WTC11 (cell line): ENCODE measurements around the gene MRE11. TPM values are rescaled to one million over a fixed set of nuclear protein-coding genes. Genes with fewer than 3 reads are reported as not detected.

Source experiments
- ATAC-seq: fragments of 200-7000 bp; cut with Tn5 transposase; 2 replicates; pipeline ENCODE4 v1.10.0; 2021; ENCODE audit warnings: mild to moderate bottlenecking, moderate library complexity
- Bru-seq: library from RNA; stranded (reverse); fragments of 400-500 nt; gene quantifications from one replicate; lab custom pipeline; 2021; lab: Mats Ljungman, UMichigan
- CTCF ChIA-PET: fragments of 300-600 bp; sonication (Branson Sonifier 250); formaldehyde crosslinking; loops from one replicate; lab custom pipeline; 2021; ENCODE audit warnings: antibody characterized with exemption; lab: Charles Lee
- POLR2A ChIA-PET: fragments of 350-600 bp; sonication (Branson Sonifier 250); formaldehyde crosslinking; loops from one replicate; lab custom pipeline; 2021; ENCODE audit warnings: antibody characterized with exemption; lab: Charles Lee
- DNase-seq: peaks from one replicate; pipeline ENCODE4 v3.0.0; 2021; ENCODE audit warnings: low spot score
- H3K27ac Mint-ChIP-seq: 2 replicates; pipeline ENCODE4 v1.8.0; 2021; ENCODE audit warnings: mixed read lengths
- H3K27me3 Mint-ChIP-seq: 2 replicates; pipeline ENCODE4 v1.8.0; 2021; ENCODE audit warnings: low read depth, mild to moderate bottlenecking, moderate library complexity, mixed read lengths
- H3K36me3 Mint-ChIP-seq: 2 replicates; pipeline ENCODE4 v1.8.0; 2021; ENCODE audit warnings: mixed read lengths
- H3K4me1 Mint-ChIP-seq: 2 replicates; pipeline ENCODE4 v1.8.0; 2022; ENCODE audit warnings: mixed read lengths
- H3K4me3 Mint-ChIP-seq: 2 replicates; pipeline ENCODE4 v1.8.0; 2021; ENCODE audit warnings: mild to moderate bottlenecking, moderate library complexity, mixed read lengths
- H3K9me3 Mint-ChIP-seq: 2 replicates; pipeline ENCODE4 v1.8.0; 2021; ENCODE audit warnings: mixed read lengths
- ATF1 ChIP-seq: sonication (generic); formaldehyde crosslinking; IDR thresholded peaks from 2 replicates; pipeline ENCODE4 v1.8.1; 2023; ENCODE audit warnings: mild to moderate bottlenecking, moderate library complexity, missing genetic modification reagents
- CREB1 ChIP-seq: sonication (generic); formaldehyde crosslinking; IDR thresholded peaks from 2 replicates; pipeline ENCODE4 v1.8.0; 2023; ENCODE audit warnings: mild to moderate bottlenecking, missing genetic modification reagents
- CREM ChIP-seq: sonication (generic); formaldehyde crosslinking; IDR thresholded peaks from 2 replicates; pipeline ENCODE4 v1.8.1; 2022; ENCODE audit warnings: mild to moderate bottlenecking, missing genetic modification reagents, moderate library complexity
- ELF4 ChIP-seq: sonication (generic); formaldehyde crosslinking; IDR thresholded peaks from 2 replicates; pipeline ENCODE4 v1.8.1; 2022; ENCODE audit warnings: low read depth, mild to moderate bottlenecking, moderate library complexity, missing genetic modification reagents
- EMX1 ChIP-seq: fragments of 250-450 bp; sonication (Bioruptor Pico); IDR thresholded peaks from 2 replicates; pipeline ENCODE4 v1.8.0; 2021; ENCODE audit warnings: mild to moderate bottlenecking
- FOXK1 ChIP-seq: sonication (generic); formaldehyde crosslinking; IDR thresholded peaks from 2 replicates; pipeline ENCODE4 v1.8.0; 2022; ENCODE audit warnings: mild to moderate bottlenecking, moderate library complexity, missing genetic modification reagents
- GABPB1 ChIP-seq: sonication (generic); formaldehyde crosslinking; IDR thresholded peaks from 2 replicates; pipeline ENCODE4 v1.8.1; 2023; ENCODE audit warnings: mild to moderate bottlenecking, missing genetic modification reagents
- HMGXB4 ChIP-seq: sonication (generic); formaldehyde crosslinking; IDR thresholded peaks from 2 replicates; pipeline ENCODE4 v1.8.1; 2023; ENCODE audit warnings: mild to moderate bottlenecking, moderate library complexity, missing genetic modification reagents
- IRF2 ChIP-seq: sonication (generic); formaldehyde crosslinking; IDR thresholded peaks from 2 replicates; pipeline ENCODE4 v1.8.0; 2022; ENCODE audit warnings: low read depth, missing genetic modification reagents, borderline replicate concordance
- NFATC4 ChIP-seq: fragments of 250-450 bp; sonication (Bioruptor Pico); IDR thresholded peaks from 2 replicates; pipeline ENCODE4 v1.9.0; 2021; ENCODE audit warnings: mild to moderate bottlenecking
- NFYB ChIP-seq: sonication (generic); formaldehyde crosslinking; conservative IDR thresholded peaks from 2 replicates; pipeline ENCODE4 v1.8.0; 2022; ENCODE audit warnings: low read depth, missing genetic modification reagents
- OVOL2 ChIP-seq: fragments of 250-450 bp; sonication (Bioruptor Pico); IDR thresholded peaks from 2 replicates; pipeline ENCODE4 v1.9.0; 2021; ENCODE audit warnings: mild to moderate bottlenecking, borderline replicate concordance
- SMAD3 ChIP-seq: sonication (generic); formaldehyde crosslinking; IDR thresholded peaks from 2 replicates; pipeline ENCODE4 v1.8.0; 2022; ENCODE audit warnings: missing genetic modification reagents, mild to moderate bottlenecking, borderline replicate concordance
- SP1 ChIP-seq: sonication (generic); formaldehyde crosslinking; conservative IDR thresholded peaks from 2 replicates; pipeline ENCODE4 v1.8.1; 2022; ENCODE audit warnings: missing genetic modification reagents
- ZBTB21 ChIP-seq: sonication (generic); formaldehyde crosslinking; IDR thresholded peaks from 2 replicates; pipeline ENCODE4 v1.8.1; 2023; ENCODE audit warnings: mild to moderate bottlenecking, missing genetic modification reagents, borderline replicate concordance
- ZNF121 ChIP-seq: sonication (generic); formaldehyde crosslinking; IDR thresholded peaks from 2 replicates; pipeline ENCODE4 v1.8.0; 2023; ENCODE audit warnings: missing genetic modification reagents
- ZNF396 ChIP-seq: fragments of 250-450 bp; sonication (Bioruptor Pico); IDR thresholded peaks from 2 replicates; pipeline ENCODE4 v1.8.0; 2021; ENCODE audit warnings: mild to moderate bottlenecking, moderate library complexity, borderline replicate concordance
- ZNF423 ChIP-seq: fragments of 250-450 bp; sonication (Bioruptor Pico); IDR thresholded peaks from 2 replicates; pipeline ENCODE4 v2.1.2; 2022; ENCODE audit warnings: mild to moderate bottlenecking, moderate library complexity
- ZNF425 ChIP-seq: fragments of 250-450 bp; sonication (Bioruptor Pico); conservative IDR thresholded peaks from 2 replicates; pipeline ENCODE4 v1.9.0; 2021; ENCODE audit warnings: mild to moderate bottlenecking
- long read RNA-seq, 3 experiments: library from RNA in 1 of 3; library from capped mRNA in 1 of 3; library from polyadenylated mRNA in 1 of 3; unstranded in 2 of 3; stranded (forward) in 1 of 3; transcript quantifications; one replicate each; pipeline ENCODE4 v2.0.0, GENCODE V29; 2021
- total RNA-seq: library from RNA; stranded (reverse); gene quantifications from 3 replicates; pipeline ENCODE4 v1.2.3, GENCODE V29; 2021
- TF ChIP-seq, protein P1 (sequence below): sonication (generic); formaldehyde crosslinking; IDR thresholded peaks from 2 replicates; pipeline ENCODE4 v1.8.0; 2022; ENCODE audit warnings: mild to moderate bottlenecking, missing genetic modification reagents
- TF ChIP-seq, protein P2 (sequence below): sonication (generic); formaldehyde crosslinking; IDR thresholded peaks from 2 replicates; pipeline ENCODE4 v1.8.0; 2023; ENCODE audit warnings: missing genetic modification reagents, mild to moderate bottlenecking, borderline replicate concordance
- TF ChIP-seq, protein P3 (sequence below): sonication (generic); formaldehyde crosslinking; IDR thresholded peaks from 2 replicates; pipeline ENCODE4 v1.8.0; 2022; ENCODE audit warnings: mild to moderate bottlenecking, missing genetic modification reagents

The MRE11 gene
- 34.3 to 38.2 TPM (median 37.8 TPM) in 3 replicates for total RNA-seq
- percentile 84 among the genes with signal in this experiment for Bru-seq, nascent RNA
- long read RNA-seq, experiment 1, full-length matches to known transcripts: 31 of 130 reads
- long read RNA-seq, experiment 1, partial matches to known transcripts: 65 of 130 reads
- long read RNA-seq, experiment 1, other reads (novel, unspliced or antisense): 34 of 130 reads
- long read RNA-seq, experiment 2, full-length matches to known transcripts: 6 of 50 reads
- long read RNA-seq, experiment 2, partial matches to known transcripts: 16 of 50 reads
- long read RNA-seq, experiment 2, other reads (novel, unspliced or antisense): 28 of 50 reads
- long read RNA-seq, experiment 3, full-length matches to known transcripts: 9 of 27 reads
- long read RNA-seq, experiment 3, partial matches to known transcripts: 5 of 27 reads
- long read RNA-seq, experiment 3, other reads (novel, unspliced or antisense): 13 of 27 reads

GRCh38 chr11:94493281-94494125 is at the start of gene MRE11, which contains the start of gene ANKRD49:
Gene MRE11 (minus strand): TSS chr11:94493844. CDS start chr11:94492801, 1,043 bp downstream.
Gene ANKRD49 (plus strand): TSS chr11:94493984. CDS start chr11:94496694, 2,710 bp downstream.
- Mint-ChIP-seq H3K36me3 (peaks cover 25% of the 10 kb centered on the region), H3K4me3 (peak within 1 kb of the TSS; percentile 95), H3K4me1 (peaks cover 11% of the 10 kb centered on the region), H3K27me3 (no peaks in the 10 kb centered on the region)
- peak; percentile 98 for DNase-seq
- CTCF ChIA-PET: interaction anchor here (1.0 to 2.2 kb wide), 3 partner anchors 12 to 598 kb away, joined by 3 to 14 read pairs (median 9); no protein-coding TSS in a partner anchor
- TF ChIP-seq, protein P1, sequence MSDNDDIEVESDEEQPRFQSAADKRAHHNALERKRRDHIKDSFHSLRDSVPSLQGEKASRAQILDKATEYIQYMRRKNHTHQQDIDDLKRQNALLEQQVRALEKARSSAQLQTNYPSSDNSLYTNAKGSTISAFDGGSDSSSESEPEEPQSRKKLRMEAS (CRISPR knock-in tag): peak; percentile 34; the same call in 1 of the 2 replicates
- no peak for TF ChIP-seq ZBTB21 (CRISPR knock-in tag)
- no peak for TF ChIP-seq ZNF423 (CRISPR knock-in tag)
- TF ChIP-seq NFYB (CRISPR knock-in tag): peak; percentile 75
- TF ChIP-seq GABPB1 (CRISPR knock-in tag): 0 out of 2 replicates have a peak, but pooled peaks have one; percentile 25
- TF ChIP-seq, protein P2, sequence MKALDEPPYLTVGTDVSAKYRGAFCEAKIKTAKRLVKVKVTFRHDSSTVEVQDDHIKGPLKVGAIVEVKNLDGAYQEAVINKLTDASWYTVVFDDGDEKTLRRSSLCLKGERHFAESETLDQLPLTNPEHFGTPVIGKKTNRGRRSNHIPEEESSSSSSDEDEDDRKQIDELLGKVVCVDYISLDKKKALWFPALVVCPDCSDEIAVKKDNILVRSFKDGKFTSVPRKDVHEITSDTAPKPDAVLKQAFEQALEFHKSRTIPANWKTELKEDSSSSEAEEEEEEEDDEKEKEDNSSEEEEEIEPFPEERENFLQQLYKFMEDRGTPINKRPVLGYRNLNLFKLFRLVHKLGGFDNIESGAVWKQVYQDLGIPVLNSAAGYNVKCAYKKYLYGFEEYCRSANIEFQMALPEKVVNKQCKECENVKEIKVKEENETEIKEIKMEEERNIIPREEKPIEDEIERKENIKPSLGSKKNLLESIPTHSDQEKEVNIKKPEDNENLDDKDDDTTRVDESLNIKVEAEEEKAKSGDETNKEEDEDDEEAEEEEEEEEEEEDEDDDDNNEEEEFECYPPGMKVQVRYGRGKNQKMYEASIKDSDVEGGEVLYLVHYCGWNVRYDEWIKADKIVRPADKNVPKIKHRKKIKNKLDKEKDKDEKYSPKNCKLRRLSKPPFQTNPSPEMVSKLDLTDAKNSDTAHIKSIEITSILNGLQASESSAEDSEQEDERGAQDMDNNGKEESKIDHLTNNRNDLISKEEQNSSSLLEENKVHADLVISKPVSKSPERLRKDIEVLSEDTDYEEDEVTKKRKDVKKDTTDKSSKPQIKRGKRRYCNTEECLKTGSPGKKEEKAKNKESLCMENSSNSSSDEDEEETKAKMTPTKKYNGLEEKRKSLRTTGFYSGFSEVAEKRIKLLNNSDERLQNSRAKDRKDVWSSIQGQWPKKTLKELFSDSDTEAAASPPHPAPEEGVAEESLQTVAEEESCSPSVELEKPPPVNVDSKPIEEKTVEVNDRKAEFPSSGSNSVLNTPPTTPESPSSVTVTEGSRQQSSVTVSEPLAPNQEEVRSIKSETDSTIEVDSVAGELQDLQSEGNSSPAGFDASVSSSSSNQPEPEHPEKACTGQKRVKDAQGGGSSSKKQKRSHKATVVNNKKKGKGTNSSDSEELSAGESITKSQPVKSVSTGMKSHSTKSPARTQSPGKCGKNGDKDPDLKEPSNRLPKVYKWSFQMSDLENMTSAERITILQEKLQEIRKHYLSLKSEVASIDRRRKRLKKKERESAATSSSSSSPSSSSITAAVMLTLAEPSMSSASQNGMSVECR (CRISPR knock-in tag): peak; percentile 66; the same call in 1 of the 2 replicates
- peak; percentile 90 for TF ChIP-seq SP1 (CRISPR knock-in tag)
- peak; percentile 59 for TF ChIP-seq FOXK1 (CRISPR knock-in tag)
- TF ChIP-seq, all 79 proteins: peak for 6
- Mint-ChIP-seq H3K9me3 (no peaks in the 10 kb centered on the region), H3K27ac (peak within 1 kb of the TSS; percentile 99)
- peak; percentile 98 for ATAC-seq
- POLR2A ChIA-PET: interaction anchor here (0.6 to 1.2 kb wide), 4 partner anchors 51 to 598 kb away, joined by 3 read pairs; partner anchors contain the start of gene PANX1

DNA sequence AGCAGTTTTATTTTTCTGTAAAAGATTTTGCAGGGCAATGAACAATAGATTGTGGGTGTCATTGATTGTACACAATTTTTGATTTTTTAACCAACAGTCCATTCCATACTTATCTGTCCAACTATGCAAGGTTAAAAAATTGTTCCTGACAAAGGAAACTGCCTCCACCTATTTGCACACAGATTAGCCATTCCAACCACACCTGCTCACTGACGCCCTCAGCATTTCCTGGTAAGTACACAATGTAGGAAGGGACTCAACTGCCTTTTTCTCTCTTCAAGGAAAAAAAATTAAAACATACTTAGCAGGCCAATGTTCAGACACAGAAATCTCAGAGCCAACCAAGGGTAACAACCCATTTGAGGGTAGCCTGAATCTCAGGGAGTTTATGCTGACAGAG is 45.8 kb upstream of the MRE11 start:
- Mint-ChIP-seq H3K9me3 (no peaks in the 10 kb centered on the region), H3K27ac (no peak overlapping the region), H3K4me3 (no peak overlapping the region), H3K4me1 (peaks cover 14% of the 10 kb centered on the region), H3K27me3 (peaks cover 23% of the 10 kb centered on the region), H3K36me3 (no peaks in the 10 kb centered on the region)
- POLR2A ChIA-PET: no interaction called here
- DNase-seq (no peak), ATAC-seq (no peak)
- CTCF ChIA-PET: no interaction called here
- no peak for TF ChIP-seq NFATC4
- no peak for TF ChIP-seq CREM (CRISPR knock-in tag)
- no peak for TF ChIP-seq CREB1 (CRISPR knock-in tag)
- no peak for TF ChIP-seq ZNF121 (CRISPR knock-in tag)
- TF ChIP-seq OVOL2: no peak
- TF ChIP-seq EMX1 (CRISPR knock-in tag): no peak
- TF ChIP-seq, protein P3, sequence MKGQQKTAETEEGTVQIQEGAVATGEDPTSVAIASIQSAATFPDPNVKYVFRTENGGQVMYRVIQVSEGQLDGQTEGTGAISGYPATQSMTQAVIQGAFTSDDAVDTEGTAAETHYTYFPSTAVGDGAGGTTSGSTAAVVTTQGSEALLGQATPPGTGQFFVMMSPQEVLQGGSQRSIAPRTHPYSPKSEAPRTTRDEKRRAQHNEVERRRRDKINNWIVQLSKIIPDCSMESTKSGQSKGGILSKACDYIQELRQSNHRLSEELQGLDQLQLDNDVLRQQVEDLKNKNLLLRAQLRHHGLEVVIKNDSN: no peak
- TF ChIP-seq SP1 (CRISPR knock-in tag): no peak
- no peak for TF ChIP-seq IRF2 (CRISPR knock-in tag)
- no peak for TF ChIP-seq HMGXB4 (CRISPR knock-in tag)
- no peak for TF ChIP-seq ZNF425 (CRISPR knock-in tag)
- TF ChIP-seq, protein P1 (CRISPR knock-in tag): no peak
- no peak for TF ChIP-seq ZNF396 (CRISPR knock-in tag)
- TF ChIP-seq ATF1 (CRISPR knock-in tag): no peak
- no peak for TF ChIP-seq SMAD3 (CRISPR knock-in tag)
- TF ChIP-seq ELF4 (CRISPR knock-in tag): no peak
- TF ChIP-seq NFYB (CRISPR knock-in tag): no peak
